Stimulated activated CD8-positive, alpha-beta memory T cell treated with anti-CD3 and anti-CD28 coated beads, Interleukin-12 subunit alpha, Interleukin-12 subunit beta, amount 100 ng/mL, for 4 hours (primary cell): ENCODE results near the gene EXOC2.
"Not testable (repeated sequence)": the region's sequence is repeated elsewhere in the genome, so short reads cannot be mapped to it uniquely, and the experiment has no call there.

Source experiments
- DNase-seq: peaks from one replicate; pipeline ENCODE4 v3.0.0-alpha.2; 2020; ENCODE audit warnings: low read depth

Gene EXOC2

GRCh38 chr6:679282-679681, 13.7 kb downstream of the EXOC2 start:
- no peak for DNase-seq

- DNase-seq, result no peak
Measured at GRCh38 chr6:678520-678919, 14.4 kb downstream of the EXOC2 start.

GRCh38 chr6:677919-678318, 15.0 kb downstream of the EXOC2 start:
- DNase-seq, result no peak

GRCh38 chr6:674956-675355, 18.0 kb downstream of the EXOC2 start:
- DNase-seq, result no peak

- DNase-seq, result no peak
Measured at GRCh38 chr6:674406-674805, 18.5 kb downstream of the EXOC2 start.

- no peak for DNase-seq
Measured at GRCh38 chr6:667253-667927, 25.5 kb downstream of the EXOC2 start.

GRCh38 chr6:665403-666267, 27.3 kb downstream of the EXOC2 start:
- no peak for DNase-seq

- not testable (repeated sequence) for DNase-seq
Measured at GRCh38 chr6:663788-664187, 29.2 kb downstream of the EXOC2 start.

- DNase-seq, result no peak
Measured at GRCh38 chr6:659716-660581, 33.0 kb downstream of the EXOC2 start.

GRCh38 chr6:658244-658643, 34.7 kb downstream of the EXOC2 start:
- DNase-seq, result no peak

- DNase-seq, result no peak
Measured at GRCh38 chr6:657743-658142, 35.2 kb downstream of the EXOC2 start.

- no peak for DNase-seq
Measured at GRCh38 chr6:656460-657252, 36.3 kb downstream of the EXOC2 start, which contains the start of gene HUS1B. HUS1B (minus strand) TSS chr6:657100; CDS start chr6:656944, 156 bp downstream.

- no peak for DNase-seq
Measured at GRCh38 chr6:654136-654535, 38.8 kb downstream of the EXOC2 start.

GRCh38 chr6:652865-653264, 40.1 kb downstream of the EXOC2 start:
- DNase-seq, result no peak

GRCh38 chr6:650098-650497, 42.8 kb downstream of the EXOC2 start:
- DNase-seq, result no peak

GRCh38 chr6:642805-643204, 50.1 kb downstream of the EXOC2 start:
- no peak for DNase-seq

GRCh38 chr6:641225-641985, 51.5 kb downstream of the EXOC2 start:
- DNase-seq, result no peak

GRCh38 chr6:636488-636887, 56.5 kb downstream of the EXOC2 start:
- DNase-seq, result no peak

GRCh38 chr6:635233-635632, 57.7 kb downstream of the EXOC2 start:
- no peak for DNase-seq

GRCh38 chr6:633611-634010, 59.3 kb downstream of the EXOC2 start:
- DNase-seq, result no peak

GRCh38 chr6:628766-629165, 64.2 kb downstream of the EXOC2 start:
- DNase-seq, result no peak
